ENCODE data around the gene PDE8B.

Gene PDE8B

DNA sequence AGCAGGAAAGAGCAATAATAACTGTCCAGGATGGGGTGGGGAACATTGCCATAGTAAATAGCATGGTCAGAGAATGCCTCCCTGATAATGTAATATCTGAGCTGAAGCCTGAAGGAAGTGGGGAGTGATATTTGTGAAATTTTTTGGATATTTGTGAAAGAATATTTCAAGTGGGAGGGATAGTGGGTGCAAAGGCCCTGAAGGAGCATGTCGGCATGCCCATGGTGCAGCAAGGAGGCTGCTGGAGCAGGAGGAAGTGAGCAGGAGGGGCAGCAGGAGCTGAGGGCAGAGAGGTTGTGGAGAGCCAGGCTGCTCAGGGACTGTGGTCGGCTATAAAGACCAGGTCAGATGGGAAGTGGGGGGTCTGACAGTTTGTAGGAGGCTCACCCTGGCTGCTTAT is 21.1 kb upstream of the PDE8B start:
- no peak for DNase-seq

DNA sequence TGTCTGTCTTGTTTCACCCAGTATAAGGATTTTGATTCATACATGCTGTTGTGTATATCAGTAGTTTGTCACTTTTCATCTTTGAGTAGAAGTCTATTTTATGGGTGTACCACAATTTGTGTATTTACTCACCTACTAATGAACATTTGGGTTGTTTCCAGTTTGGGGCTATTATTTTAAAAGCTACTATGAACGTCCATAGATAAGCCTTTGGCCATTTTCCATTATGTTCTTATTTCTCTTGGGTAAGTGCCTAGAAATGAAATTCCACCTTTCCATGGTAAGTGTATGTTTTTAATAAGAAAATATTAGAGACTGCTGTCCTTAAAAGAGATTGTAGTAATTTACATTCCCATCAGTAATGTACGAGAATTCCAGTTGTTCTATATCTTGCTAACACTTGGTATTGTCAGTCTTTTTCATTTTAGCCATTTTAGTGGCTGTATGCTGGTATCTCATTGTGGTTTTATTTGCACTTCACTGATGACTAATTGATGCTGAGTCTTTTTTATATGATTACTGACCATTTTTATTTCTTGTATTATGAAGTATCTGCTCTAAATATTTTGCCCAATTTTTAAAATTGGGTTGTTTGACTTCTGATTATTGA is 17.9 kb upstream of the PDE8B start:
- DNase-seq, result no peak

DNA sequence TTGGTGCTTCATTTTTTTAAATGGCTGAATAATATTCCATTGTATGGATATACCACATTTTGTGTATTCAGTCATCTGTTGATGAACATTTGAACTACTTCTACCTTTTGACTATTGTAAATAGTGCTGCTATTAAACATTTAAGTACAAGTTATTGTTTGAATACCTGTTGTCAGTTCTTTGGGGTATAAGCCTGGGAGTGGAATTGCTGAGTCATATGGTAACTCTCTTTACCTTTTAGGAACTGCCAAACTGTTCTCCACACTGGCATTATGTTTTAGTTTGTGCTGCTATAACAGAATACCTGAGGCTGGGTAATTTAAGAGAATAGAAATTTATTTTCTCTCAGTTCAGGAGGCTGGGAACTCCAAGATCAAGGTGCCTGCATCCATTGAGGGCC is 15.7 kb upstream of the PDE8B start:
- DNase-seq, result no peak

DNA sequence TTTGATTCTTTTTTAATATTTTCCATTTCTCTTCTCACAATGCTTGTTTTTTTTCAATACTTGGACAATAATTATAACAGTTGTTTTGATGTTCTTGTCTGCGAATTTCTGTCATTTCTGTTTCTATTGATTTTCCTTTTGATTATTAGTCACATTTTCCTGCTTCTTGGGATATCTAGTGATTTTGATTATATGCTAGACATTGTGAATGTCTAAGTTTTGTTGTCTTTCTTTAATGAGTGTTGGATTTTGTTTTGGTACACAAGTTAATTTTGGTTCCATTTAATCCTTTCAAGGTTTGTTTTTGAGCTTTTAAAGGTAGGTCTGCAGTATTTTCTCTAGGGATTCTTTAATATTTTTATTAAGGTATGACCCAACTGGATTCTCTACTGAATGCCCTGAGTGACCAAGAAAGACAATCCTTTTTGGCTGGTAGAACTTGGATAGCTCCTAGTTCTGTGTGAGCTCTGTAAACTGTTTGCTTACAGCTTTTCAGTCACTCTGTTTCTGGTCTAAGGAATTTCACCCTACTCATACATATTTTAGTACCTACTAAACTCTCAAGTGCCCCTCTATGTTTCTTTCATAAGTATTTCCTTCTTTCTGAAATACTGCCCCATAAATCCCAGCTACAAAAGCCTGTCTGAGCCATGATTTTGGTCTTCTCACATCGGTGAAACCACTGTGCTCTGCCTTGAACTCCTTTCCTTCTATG is 12.5 kb upstream of the PDE8B start:
- no peak for DNase-seq

DNA sequence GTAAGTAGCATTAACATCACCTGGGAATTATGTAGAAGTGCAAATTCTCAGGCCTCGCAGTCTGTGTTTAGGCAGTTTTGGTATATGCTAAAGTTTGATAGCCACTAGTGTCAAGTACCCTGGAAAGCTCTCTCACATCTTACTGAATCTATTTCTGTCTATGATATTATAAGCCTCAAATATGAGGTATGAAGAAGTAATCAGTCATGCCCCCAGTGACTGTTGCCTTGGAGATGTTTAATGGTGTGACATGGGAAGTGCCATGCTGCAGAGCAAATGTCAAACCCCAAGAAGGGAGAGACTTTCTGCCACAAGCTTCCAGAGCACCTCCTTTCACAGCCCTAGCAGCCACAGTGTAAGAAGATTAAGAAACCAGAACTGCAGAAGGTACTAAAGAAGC is 9.8 kb upstream of the PDE8B start:
- DNase-seq, result no peak

DNA sequence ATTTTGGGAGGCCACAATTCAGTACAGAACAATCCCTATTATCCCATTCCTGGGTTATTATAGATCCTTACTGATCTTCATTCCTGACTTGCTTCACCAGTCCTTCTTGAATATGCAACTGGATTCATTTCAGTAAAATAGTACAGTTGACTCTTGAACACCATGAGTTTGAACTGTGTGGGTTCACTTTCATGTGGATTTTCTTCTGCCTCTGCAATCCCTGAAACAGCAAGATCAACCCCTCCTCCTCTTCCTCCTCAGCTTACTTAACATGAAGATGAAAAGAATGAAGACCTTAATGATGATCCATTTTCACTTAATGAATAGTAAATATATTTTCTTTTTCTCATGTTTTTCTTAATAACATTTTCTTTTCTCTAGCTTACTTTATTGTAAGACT is 8.3 kb upstream of the PDE8B start:
- no peak for DNase-seq

DNA sequence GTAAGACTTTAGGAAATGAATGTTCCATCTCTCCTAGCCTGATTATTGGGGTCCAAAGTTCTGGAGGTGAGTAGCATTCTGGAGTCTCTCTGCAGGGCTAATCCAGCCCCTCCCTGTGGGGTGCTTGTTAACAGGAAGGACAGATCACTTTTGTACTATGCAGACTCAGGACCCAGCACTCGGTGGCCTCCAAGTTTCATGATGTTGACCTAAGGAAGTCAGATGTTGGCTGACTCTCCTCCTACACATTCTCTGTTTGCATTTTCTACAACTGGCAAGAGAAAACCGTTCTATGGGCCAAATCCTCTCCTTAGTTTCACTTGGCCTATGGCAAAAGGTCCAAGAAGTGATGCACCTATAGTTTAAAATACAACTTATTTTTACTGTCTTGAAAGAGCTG is 5.5 kb upstream of the PDE8B start:
- no peak for DNase-seq

DNA sequence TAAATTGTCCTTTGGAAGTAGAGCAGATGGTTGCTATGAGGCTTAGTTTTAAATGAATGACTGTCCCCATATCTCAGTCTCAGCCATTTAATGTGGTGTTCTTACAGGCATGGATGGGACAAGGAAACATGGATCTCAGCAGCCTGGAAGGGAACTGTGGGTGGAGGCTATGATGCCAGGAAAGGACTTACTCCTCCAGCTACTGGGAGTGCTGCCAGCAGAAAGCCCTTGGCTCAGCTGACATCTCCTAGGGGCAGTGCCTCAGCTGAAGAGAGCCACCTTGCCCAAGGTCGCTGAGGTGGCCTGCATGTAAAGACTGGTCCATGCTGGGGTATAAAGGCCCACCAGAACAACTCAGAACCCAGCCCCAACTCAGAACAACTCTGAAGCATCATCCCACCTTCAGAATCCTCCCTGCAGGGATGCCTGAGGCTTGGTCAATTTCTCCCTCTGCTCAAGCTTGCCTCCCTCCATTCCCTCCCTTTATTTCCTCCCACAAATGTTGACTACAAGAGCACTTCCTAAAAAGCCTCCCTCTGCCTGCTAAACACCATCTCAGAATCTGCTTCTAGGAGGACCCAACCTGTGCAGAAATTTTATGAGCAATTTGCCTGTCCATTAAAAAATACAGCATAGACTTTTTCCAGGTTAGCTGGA is 1.8 kb upstream of the PDE8B start:
- no peak for DNase-seq

DNA sequence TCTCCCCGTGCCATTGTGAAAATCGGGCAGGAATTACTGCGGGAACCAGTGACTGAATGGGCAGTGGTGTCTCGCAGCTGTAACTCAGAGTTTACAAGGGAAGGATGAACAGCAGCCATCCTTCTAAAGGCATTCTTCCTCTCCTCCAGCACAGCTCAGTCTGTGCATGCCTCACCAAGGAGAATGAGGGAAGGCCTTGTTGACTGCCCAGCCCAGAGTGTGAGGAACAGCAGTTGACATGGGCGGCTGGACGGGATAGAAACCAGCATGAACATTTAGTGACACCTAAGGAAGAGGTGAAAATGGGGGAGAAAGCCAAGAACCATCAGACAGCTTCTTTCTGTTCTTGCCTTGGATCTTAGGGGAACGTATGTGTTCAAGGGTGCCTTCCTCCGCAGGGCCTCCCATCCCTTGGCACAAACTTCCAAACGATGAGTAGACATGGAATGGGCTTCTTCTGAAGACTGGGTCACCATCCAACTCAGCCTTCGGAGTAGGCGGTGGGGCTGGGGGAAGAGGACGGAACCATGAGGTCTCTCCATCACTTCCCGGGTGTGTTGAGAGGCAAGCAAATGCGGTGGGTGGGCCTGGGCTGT is 887 bp upstream of the PDE8B start:
- DNase-seq, result no peak

DNA sequence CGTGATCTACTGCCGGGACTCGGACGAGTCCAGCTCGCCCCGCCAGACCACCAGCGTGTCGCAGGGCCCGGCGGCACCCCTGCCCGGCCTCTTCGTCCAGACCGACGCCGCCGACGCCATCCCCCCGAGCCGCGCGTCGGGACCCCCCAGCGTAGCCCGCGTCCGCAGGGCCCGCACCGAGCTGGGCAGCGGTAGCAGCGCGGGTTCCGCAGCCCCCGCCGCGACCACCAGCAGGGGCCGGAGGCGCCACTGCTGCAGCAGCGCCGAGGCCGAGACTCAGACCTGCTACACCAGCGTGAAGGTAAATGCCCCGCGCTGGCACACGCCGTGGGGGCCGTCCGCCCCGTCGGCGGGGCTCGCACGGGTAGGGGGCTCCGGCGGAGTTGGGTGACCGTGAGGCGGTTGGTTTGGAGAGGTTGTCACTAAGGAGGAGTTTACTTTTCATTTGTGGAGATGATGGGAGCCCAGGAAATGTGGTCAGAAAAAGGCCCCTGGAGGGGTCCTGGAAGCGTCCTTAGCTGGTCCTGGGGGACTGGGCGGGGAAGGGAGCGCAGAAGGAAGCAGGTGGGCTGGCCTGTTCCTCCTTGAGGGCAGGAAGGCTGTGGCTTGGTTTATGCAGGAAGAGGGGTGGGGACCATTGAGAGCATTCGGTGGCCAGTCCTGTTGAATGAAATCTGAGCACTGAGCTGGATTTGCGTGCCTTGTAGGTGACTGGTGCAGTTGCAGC is 647 bp downstream of the PDE8B start:
- DNase-seq, result no peak

DNA sequence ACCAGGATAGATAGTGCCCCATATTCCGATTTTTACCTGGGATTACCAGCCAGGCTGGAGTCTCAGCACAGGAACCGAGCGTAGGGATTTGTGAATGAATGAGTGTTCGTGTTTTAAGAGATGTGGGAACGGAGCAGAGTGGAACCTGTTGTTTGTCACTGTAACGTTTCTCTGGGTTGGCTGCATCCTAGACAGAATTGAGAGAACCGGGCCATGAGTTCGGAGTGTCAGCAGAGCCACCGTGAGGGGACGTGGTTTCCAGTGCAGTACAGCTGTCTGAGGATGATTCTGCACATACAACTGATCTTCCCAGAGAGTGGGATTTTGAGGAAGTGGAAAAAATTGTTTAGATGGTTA is 1.2 kb downstream of the PDE8B start:
- no peak for DNase-seq

DNA sequence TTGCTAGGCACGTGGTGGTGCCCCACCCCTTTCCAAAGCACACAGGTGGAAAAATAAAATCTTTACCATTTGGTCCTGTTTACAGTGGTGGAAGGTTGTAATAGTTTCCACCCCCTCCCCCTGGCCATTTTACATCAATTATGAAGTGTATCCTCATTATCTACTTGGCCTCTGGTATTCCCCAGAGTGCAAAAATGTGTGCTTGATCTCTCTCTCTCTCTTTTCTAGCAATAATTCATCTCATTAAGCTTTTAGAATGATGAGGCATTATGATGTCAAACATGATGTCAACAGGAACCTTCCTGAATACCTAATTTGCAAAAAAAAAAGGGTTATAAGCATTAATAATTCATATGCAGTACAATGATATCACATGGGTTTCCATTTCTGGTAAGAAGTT is 3.1 kb downstream of the PDE8B start:
- no peak for DNase-seq

DNA sequence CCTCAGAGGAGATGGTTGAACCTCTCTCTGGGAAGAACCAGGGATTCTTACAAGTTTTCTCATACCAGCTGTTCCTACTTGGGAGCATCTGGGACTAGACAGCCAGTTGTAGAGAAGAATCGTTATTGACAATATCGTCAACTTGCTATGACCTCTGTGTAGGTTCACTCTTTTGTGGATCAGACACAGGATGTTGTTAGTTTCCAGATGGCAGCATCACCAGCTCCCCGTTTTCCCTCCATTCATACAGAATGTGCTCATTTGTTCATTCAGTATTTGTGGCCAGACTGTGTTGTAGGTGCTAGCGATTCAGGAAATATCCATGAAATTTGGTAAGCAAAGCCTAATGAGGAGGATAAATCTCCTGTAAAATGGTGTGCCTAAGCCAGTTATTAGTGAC is 3.7 kb downstream of the PDE8B start:
- DNase-seq, result no peak

DNA sequence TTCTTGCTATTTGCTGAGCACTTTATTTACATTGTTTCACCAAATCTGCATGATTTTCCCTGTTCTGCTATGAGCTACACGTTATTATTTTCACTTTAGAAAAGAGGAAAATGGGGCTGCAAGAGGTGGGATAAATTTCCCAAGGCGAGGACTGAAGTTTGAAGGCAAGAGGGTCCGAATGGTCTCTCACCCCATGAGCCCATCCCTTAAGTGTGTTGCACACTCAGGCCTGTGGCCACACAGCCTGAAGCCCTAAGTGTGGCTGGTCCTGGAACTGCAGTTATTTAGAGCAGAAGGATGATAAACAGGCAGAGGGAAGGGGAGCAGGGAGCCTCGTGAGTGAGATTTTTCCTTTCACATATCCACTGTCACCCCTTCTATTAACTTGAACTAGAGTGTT is 7.8 kb downstream of the PDE8B start:
- DNase-seq, result no peak

DNA sequence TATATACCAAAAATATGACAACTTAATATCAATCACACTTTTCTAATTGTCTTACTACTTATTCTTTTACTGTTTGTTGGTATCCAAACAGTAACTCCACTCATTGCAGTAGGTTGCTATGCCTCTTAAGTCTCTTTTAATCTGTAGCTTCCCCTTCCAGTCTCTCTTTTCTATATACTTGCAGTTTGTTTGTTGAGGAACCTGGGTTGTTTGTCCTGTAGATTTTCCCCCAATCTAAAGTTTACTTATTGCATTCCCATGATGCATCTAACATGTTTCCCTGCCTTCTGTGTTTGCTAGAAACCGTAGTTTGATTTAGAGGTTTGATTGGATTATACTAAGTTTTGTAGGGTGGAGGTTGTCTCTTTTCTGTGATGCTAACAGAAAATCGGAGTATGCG is 10.6 kb downstream of the PDE8B start:
- no peak for DNase-seq

DNA sequence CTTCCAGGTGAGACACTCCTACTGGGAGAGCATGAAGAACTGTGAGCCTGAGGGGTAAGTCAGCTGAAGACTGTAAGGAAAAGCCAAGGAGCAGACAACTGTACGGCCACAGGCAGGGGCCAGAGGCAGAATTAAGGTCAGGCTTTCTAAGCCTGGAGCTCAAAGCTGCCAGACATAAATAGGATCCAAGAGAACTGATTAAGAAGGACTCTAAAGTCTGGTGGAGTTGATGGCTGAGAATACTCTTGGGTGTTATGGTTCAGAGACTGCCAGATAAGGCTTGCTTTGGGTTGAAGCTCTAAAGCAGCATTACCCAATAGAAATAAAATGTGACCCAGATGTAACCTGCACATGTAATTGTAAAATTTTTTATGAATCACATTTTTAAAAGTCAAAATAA is 12.2 kb downstream of the PDE8B start:
- DNase-seq, result no peak

DNA sequence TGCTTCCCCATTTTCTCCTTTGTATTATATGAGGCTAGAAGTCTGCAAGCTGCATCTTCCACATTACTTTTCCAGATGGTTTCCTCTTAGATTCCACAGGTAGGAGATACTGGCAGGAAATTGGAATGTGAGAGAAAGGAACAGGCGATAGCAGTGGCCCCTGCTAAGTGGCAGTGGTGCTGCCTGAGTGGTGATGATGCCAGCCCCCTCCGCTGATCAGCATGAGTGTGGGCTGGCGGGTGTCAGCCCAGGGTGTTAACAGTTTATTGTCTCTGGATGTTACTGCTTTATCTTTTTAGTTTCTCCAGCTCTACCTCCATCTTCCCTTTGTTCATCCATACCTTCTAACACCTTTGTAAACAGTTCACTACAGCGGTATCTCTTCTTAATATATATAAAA is 13.2 kb downstream of the PDE8B start:
- DNase-seq, result no peak

DNA sequence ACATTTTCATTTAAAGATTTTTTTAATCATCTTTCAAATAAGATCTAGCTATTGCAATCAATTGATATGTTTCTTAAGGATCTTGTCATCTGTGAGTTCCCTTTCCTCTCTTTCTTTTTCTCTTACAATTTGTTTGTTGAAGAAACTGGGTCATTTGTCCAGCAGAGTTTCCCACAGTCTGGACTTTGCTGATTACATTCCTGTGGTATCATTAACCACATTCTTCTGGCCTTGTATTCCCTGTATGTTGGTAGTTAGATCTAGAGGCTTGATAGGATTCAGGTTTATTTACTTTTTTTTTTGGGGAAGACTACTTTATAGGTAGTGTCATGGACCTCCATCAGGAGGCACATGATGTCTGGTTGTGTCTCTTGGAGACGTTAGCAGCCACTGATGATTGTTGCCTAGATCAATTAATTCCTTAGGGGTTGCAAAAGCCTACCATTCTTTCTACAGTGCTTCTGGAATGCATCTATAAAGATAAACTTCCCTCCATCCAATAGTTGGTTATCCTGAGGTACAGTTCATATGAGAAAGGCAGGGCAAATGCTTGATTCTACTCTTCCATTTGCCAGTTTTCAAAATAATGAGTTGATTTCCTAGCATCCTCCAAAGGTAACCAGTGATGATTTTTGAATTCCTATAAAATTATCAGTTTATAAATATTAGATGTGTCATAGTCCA is 14.3 kb downstream of the PDE8B start:
- no peak for DNase-seq

DNA sequence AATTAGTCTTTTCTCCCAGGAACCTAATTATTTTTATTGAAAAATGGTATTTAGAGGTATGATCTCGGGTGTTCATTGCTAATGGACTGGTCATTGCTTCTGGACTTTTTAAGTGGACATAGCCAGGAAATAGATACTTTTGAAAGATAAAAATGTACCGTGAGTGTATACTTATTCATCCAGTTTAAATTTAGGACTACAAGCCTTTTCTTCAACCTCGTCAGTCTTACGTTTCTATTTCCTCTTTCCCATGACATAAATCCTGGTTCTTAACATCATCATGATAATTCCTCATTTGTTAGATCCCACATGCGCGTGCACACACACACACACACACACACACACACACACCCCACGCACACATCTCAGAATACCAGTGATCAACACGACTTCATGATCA is 15.1 kb downstream of the PDE8B start:
- no peak for DNase-seq

DNA sequence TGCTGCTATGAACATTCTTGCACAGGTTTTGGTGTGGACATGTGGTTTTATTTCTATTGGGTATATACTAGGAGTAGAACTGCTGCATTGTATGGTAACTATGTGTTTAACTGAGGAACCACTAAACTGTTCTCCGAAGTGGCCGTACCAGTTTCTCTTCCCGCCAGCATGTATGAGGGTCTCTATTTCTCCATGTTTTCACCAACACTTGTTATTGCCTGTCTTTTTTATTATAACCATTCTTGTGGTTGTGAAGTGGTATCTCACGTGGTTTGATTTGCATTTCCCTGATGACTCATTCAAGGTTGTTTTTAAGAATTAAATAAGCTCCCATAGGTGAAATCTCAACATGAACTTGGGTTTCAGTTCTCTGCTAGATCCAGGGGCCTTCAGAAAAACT is 19.4 kb downstream of the PDE8B start:
- DNase-seq, result no peak

DNA sequence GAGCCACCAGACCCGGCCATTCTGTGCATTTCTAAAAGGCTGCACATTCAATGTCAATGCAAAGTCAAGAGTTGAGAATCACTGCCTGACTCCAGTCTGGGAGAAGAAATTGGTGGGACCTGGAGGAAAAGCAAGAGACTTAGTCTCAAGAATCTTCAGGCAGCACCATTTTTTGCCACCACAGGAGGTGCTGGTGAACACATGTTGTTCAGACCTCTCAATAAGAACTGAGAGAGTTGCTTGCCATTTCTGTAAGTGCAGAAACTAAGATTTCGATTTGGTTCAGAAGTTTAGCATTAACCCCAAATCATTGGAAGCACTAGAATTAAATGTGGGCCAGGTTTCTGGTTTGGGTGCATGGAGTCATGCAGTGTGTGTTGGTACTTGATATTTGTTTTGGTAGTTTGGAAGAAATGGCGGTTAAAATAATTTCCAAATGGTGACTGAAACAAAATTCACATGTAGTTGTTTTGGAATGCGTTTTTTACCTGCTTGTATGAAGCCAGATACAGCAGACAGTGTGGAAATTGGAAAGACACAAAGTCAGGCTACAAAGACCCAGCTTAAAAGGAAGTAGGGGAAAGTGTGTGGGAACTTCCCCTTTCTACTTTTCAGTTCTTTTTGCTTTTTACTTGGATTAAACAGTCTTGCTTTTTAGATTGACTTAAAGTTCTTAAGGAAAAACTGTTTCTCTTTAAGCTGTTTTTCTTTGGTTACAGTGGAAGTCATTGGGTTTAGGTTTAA is 20.4 kb downstream of the PDE8B start:
- no peak for DNase-seq

DNA sequence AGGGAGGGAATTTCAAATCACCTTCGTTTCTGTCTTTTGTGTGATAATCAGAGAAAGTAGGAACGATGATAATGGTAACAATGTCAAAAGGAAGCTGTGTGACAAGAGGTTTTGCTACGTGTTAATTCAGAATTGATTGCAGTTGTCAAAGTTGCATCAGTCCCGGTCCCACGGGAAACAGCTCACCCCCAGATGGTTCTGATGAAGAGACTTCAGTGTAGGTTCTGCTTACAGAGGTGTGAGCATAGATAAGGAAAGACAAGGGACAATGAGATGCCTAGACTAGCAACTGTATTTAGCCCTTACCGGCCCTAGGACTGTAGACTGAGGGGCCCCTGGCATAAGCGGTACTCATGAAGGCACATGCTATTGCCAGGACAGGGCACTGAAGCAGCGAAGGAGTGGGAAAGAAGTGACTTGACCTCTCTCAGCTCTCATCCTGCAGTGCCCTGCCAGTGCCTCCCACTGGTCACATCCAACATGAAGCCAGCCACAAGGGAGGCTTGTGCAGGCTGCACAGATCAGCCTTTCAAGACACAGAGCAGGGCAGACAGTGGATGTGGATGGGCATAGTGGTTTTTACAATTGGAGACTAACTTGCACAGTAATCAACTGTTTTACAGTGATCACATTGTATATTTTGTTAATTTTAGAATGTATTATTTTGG is 21.1 kb downstream of the PDE8B start:
- no peak for DNase-seq

All from NCI-H2171 (cell line).